H1 (cell line): Measurements from ENCODE around the gene ALDH4A1. TPM values are rescaled to one million over a fixed set of nuclear protein-coding genes. Genes with fewer than 3 reads are reported as not detected.
A peak's percentile ranks its signal among the peaks of the same experiment; 100 is the strongest.

Experiments
- CBX8 ChIP-seq: fragments of 300-800, 300-1000 bp; sonication (generic); IDR thresholded peaks from 2 replicates; pipeline ENCODE4 v1.7.1; 2016; ENCODE audit warnings: low read depth, low read length, borderline replicate concordance
- JUND ChIP-seq: IDR thresholded peaks from 2 replicates; pipeline ENCODE4 v1.6.1; 2011; ENCODE audit warnings: mild to moderate bottlenecking, improper control_type of control experiment, low read length
- KDM5A ChIP-seq: fragments of 200-600 bp; IDR thresholded peaks from 2 replicates; pipeline ENCODE4 v1.7.1; 2012; ENCODE audit warnings: mild to moderate bottlenecking, low read length, inconsistent platforms, mixed read lengths
- POLR2A ChIP-seq, 2 experiments: IDR thresholded peaks; 1 replicate in 1 of 2; 2 replicates in 1 of 2; pipeline ENCODE4 v1.6.1; 2011; ENCODE audit warnings: low read depth in 2 of 2, low read length in 2 of 2, mild to moderate bottlenecking in 2 of 2; ENCODE audit errors: control extremely low read depth in 1 of 2
- POU5F1 ChIP-seq: IDR thresholded peaks from 2 replicates; pipeline ENCODE4 v1.6.1; 2011; ENCODE audit warnings: low read depth, mild to moderate bottlenecking, low read length, moderate library complexity
- TAF7 ChIP-seq: optimal IDR thresholded peaks from 2 replicates; pipeline ENCODE3; 2011; ENCODE audit warnings: low read depth, mild to moderate bottlenecking, inconsistent platforms, low read length, moderate library complexity, borderline replicate concordance
- YY1 ChIP-seq: IDR thresholded peaks from 2 replicates; pipeline ENCODE4 v1.6.1; 2011; ENCODE audit warnings: low read depth, mild to moderate bottlenecking, low read length
- polyA plus RNA-seq, 7 experiments: library from polyadenylated mRNA; depleted of rRNA in 3 of 7; stranded (reverse) in 5 of 7; unstranded in 2 of 7; fragments of >200 nt in 5 of 7; fragments of 200-250 nt in 2 of 7; gene quantifications; 1 replicate in 5 of 7; 2 replicates in 1 of 7; 4 replicates in 1 of 7; pipeline versions ENCODE4 v1.2.1 to v1.2.3, GENCODE V29; 2011 to 2013; ENCODE audit warnings: missing spikeins in 2 of 7, mixed read lengths in 2 of 7
- total RNA-seq: library from RNA; stranded (reverse); fragmentation: NEBNext Ultra II Directional; extraction: Animal tissue kit (Norgen Biotek cat#: 25700); gene quantifications from 2 replicates; pipeline ENCODE4 v1.2.1, GENCODE V29; 2021
- TF ChIP-seq, protein P1 (sequence below): fragments of 300-600 bp; sonication (generic); IDR thresholded peaks from 2 replicates; pipeline ENCODE4 v1.7.1; 2012; ENCODE audit warnings: low read length, moderate library complexity, mild to moderate bottlenecking, inconsistent platforms; ENCODE audit not compliant: insufficient replicate concordance
- TF ChIP-seq, protein P2 (sequence below): IDR thresholded peaks from 2 replicates; pipeline ENCODE4 v1.6.1; 2012; ENCODE audit warnings: low read length, inconsistent platforms

The ALDH4A1 gene
- total and polyA plus RNA-seq, 2 of the 8 experiments (the other 6 are each of a cell fraction or from before 2014, with no cell fraction given): 30.3 to 35.9 TPM

DNA sequence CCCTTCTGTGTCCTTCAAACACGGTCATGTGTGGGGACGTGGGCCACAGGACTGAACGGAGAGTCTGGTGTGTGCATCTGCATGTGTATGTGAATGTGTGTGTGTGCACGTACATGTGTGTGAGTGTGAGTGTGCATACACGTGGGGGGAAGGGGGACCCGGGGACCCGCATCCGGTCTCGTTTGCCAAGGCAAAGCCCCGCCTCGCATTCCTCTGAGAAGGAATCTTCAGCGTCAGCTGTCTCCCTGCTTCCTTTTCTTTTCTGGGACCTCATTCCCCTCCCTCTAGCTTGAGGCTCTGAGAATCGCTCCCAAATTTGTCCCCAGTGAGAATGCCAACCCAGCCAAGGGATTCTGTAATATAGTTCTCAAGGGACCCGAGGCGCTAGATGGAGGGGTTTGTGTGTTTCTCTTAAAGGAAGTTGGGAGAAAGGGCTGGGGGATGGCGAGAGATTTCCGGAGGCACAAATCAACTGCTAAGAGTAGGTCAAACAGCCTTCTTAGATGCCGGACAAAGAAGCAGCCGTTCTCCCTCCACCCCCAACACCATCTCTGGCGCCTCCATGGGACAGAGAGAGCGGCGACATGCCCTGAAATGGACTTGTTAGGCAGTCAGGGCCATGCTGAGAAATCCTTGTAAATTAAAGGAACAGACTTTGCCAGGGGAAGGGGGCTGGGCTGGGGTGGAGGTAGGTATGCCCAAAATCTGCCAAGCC lies 47.5 kb upstream of the ALDH4A1 start (continued):
- TF ChIP-seq, protein P1, sequence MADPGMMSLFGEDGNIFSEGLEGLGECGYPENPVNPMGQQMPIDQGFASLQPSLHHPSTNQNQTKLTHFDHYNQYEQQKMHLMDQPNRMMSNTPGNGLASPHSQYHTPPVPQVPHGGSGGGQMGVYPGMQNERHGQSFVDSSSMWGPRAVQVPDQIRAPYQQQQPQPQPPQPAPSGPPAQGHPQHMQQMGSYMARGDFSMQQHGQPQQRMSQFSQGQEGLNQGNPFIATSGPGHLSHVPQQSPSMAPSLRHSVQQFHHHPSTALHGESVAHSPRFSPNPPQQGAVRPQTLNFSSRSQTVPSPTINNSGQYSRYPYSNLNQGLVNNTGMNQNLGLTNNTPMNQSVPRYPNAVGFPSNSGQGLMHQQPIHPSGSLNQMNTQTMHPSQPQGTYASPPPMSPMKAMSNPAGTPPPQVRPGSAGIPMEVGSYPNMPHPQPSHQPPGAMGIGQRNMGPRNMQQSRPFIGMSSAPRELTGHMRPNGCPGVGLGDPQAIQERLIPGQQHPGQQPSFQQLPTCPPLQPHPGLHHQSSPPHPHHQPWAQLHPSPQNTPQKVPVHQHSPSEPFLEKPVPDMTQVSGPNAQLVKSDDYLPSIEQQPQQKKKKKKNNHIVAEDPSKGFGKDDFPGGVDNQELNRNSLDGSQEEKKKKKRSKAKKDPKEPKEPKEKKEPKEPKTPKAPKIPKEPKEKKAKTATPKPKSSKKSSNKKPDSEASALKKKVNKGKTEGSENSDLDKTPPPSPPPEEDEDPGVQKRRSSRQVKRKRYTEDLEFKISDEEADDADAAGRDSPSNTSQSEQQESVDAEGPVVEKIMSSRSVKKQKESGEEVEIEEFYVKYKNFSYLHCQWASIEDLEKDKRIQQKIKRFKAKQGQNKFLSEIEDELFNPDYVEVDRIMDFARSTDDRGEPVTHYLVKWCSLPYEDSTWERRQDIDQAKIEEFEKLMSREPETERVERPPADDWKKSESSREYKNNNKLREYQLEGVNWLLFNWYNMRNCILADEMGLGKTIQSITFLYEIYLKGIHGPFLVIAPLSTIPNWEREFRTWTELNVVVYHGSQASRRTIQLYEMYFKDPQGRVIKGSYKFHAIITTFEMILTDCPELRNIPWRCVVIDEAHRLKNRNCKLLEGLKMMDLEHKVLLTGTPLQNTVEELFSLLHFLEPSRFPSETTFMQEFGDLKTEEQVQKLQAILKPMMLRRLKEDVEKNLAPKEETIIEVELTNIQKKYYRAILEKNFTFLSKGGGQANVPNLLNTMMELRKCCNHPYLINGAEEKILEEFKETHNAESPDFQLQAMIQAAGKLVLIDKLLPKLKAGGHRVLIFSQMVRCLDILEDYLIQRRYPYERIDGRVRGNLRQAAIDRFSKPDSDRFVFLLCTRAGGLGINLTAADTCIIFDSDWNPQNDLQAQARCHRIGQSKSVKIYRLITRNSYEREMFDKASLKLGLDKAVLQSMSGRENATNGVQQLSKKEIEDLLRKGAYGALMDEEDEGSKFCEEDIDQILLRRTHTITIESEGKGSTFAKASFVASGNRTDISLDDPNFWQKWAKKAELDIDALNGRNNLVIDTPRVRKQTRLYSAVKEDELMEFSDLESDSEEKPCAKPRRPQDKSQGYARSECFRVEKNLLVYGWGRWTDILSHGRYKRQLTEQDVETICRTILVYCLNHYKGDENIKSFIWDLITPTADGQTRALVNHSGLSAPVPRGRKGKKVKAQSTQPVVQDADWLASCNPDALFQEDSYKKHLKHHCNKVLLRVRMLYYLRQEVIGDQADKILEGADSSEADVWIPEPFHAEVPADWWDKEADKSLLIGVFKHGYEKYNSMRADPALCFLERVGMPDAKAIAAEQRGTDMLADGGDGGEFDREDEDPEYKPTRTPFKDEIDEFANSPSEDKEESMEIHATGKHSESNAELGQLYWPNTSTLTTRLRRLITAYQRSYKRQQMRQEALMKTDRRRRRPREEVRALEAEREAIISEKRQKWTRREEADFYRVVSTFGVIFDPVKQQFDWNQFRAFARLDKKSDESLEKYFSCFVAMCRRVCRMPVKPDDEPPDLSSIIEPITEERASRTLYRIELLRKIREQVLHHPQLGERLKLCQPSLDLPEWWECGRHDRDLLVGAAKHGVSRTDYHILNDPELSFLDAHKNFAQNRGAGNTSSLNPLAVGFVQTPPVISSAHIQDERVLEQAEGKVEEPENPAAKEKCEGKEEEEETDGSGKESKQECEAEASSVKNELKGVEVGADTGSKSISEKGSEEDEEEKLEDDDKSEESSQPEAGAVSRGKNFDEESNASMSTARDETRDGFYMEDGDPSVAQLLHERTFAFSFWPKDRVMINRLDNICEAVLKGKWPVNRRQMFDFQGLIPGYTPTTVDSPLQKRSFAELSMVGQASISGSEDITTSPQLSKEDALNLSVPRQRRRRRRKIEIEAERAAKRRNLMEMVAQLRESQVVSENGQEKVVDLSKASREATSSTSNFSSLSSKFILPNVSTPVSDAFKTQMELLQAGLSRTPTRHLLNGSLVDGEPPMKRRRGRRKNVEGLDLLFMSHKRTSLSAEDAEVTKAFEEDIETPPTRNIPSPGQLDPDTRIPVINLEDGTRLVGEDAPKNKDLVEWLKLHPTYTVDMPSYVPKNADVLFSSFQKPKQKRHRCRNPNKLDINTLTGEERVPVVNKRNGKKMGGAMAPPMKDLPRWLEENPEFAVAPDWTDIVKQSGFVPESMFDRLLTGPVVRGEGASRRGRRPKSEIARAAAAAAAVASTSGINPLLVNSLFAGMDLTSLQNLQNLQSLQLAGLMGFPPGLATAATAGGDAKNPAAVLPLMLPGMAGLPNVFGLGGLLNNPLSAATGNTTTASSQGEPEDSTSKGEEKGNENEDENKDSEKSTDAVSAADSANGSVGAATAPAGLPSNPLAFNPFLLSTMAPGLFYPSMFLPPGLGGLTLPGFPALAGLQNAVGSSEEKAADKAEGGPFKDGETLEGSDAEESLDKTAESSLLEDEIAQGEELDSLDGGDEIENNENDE: no peak
- TF ChIP-seq KDM5A (no peak), POLR2A (IDR thresholded peaks at IDR 0.05; ENCODE audit: control extremely low read depth in 1 of 2, low read depth in 2 of 2, low read length in 2 of 2) (peak in 1 of 2 experiments; percentile 59; a peak in 2 of 3 replicates), CBX8 (no peak), JUND (no peak), YY1 (no peak), TAF7 (no peak), POU5F1 (no peak)
- TF ChIP-seq, protein P2, sequence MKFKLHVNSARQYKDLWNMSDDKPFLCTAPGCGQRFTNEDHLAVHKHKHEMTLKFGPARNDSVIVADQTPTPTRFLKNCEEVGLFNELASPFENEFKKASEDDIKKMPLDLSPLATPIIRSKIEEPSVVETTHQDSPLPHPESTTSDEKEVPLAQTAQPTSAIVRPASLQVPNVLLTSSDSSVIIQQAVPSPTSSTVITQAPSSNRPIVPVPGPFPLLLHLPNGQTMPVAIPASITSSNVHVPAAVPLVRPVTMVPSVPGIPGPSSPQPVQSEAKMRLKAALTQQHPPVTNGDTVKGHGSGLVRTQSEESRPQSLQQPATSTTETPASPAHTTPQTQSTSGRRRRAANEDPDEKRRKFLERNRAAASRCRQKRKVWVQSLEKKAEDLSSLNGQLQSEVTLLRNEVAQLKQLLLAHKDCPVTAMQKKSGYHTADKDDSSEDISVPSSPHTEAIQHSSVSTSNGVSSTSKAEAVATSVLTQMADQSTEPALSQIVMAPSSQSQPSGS: no peak
